Muscle of back (tissue), 13 donors: ENCODE measurements around the gene CARD11. TPM values are rescaled to one million over a fixed set of nuclear protein-coding genes. Genes with fewer than 3 reads are reported as not detected.
A peak's percentile ranks its signal among the peaks of the same experiment; 100 is the strongest.

Source experiments
- DNase-seq, 3 donors: peaks; one replicate each; pipeline versions ENCODE4 v3.0.0 to v3.0.0-alpha.2; 2013
- long read RNA-seq, 9 donors: transcript quantifications; one replicate each; lab custom pipeline, GENCODE V29; 2026
- polyA plus RNA-seq, 10 donors: library from polyadenylated mRNA; unstranded; fragments of 120-200 nt; gene quantifications; one replicate each; pipeline ENCODE4 v1.2.1, GENCODE V29; 2013; ENCODE audit not compliant: insufficient read length in 10 of 10

Gene CARD11
- 1 to 10 TPM in 1 of 10 donors, under 1 TPM in 9; 0.21 to 3.4 (median 0.41) TPM for polyA plus RNA-seq
- long read RNA-seq, donor 1 = 0 reads
- long read RNA-seq, donor 2 = 0 reads
- long read RNA-seq, donor 3 = 0 reads
- long read RNA-seq, donor 4 = 0 reads
- long read RNA-seq, donor 5 = 0 reads
- long read RNA-seq, donor 6 = 0 reads
- long read RNA-seq, donor 7 = 0 reads
- long read RNA-seq, donor 8 = 0 reads
- long read RNA-seq, donor 9 = 0 reads

DNA sequence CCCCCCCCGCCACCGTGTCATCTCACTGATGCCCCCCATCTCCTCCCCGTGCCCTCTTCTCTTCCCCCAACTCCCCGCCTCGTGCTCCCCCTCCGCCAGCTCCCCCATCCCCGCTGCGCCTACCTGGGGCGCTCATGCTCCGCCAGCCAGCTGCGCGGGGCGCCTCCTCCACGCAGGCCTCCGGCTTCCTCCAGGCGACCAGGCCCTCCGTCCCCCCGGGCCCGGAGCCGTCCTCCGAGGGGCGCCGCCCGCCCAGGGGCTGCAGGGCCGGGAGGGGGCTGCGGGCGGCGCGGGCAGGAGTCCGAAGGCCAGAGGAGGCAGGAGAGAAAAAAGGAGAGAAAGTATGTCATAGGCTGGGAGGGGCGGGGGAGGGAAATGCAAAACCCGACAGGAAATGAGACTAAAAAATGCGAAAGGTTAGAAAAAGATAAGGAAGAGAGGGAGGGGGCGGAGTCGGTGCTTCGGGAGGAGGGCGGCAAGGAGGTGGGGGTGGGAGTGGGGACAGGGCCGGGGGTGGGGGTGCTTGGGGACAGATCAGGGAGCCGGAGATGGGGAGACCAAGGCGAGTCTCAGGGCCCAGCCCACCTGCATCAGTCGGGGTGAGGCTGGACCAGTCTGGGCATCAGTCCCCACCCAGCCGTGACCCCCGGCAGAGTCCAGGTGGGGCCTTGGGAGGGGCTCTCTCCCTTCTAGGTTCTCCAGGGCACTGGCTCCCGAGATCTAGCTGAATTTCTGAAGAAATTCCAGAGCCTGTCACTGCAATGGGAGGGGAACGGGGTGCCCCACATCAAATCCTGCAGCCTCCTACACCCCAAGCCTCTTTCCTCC lies at the start of gene CARD11:
CARD11 (minus strand) TSS at position 324 of the 828 bp plus-strand sequence. CDS start 85,361 bp downstream, outside the sequence.
- no peak for DNase-seq

DNA sequence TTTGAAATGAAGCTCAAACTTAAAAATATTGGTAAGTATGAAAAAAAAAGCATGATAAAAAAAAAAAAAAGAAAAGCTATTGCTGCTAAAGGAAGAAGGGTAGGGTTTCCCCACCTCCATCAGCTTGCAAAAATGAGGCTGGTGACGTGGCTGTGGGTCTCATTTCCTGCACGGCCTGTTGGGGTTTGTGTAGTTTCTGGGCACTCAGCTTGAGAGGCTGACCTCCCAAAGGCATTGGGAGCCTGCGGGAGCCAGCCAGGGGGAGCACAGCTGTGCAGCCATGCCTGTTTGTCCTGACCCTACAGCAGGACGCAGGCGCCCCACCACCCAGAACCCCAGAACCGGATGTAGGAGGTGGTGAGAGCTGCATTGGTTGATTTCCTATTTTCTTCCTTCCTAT lies 48.8 kb upstream of the CARD11 start:
- DNase-seq = peak in 2 of 3 donors; percentile 15 to 27

DNA sequence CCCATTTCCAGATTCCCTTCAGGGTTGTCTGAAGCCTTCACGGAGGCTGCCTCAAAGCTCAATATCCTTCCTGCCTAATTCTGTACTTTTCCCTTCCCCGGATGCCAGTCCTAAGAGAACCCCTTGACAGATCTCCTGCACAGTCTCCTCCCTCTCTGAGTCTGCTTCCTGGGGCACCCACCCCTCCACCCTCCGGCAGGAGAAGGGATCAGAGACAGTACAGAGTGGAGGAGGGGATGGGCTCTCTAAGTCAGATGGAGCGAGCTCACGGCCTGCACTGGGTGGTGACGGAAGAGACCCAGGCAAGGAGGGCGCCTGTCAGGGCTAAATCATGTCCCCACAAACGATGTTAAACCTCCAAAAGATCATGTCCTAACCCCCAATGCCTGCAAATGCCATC lies 48.0 kb upstream of the CARD11 start:
- no peak for DNase-seq

DNA sequence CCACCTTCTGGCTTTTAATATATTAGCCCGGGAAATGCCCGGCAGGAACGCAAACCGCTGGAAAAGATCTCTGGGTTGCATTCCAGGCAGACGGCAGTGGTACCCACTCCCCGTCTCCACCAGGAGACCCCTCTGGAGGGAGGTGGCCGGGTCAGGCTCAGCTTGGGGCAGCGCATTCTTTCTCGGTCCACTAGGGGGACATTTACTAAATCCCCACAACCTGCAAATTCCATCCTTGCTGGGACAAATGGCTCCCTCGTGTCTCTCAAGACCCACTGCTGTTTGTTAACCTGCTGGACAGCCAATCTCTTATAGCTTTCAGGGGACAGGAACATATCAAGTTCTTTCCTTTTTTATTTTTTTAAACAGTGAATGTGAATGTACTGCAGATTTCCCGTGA lies 45.8 kb upstream of the CARD11 start:
- no peak for DNase-seq

DNA sequence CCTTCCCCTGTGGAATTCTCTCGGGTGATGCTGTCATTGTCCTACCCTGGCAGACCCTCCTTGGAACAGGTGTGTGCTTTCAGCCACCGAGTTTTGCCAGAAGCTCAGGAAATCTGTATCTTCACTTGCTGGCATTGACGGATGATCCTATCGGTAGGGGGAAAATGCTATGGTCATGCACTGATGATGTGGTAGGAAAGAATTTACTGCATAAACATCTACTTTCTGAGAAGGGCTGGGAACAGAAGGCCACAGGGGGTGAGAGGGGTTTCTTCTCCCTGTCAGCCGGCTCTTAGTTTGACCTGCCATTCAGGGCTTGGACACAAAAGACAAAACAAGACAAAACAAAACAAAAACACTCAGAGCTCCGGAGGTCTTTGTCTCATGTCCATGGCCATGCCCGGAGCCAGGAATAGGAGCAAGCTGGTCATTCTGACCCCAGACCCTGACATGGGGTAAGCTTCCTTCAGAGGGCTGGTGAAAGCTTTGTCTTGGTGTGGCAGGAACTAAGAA lies 43.6 kb upstream of the CARD11 start:
- no peak for DNase-seq

DNA sequence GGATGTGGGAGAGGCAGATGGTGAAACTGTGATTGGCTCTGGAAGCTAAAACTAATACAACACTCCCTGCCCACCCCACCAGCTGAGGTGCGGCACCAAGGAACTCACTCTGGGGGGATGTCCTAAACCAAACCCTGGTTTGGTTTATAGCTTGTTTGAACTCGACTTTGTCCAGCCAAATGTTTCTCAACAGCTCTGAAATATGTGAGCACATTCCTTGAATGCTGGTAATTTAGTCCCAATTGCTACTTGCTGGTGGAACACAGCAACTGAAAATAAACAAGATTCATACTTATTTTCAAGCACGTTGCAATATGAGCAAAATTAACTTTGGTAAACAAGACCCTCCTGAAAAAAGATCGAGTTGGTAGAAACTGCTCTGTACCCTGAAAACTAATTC lies 39.7 kb upstream of the CARD11 start:
- no peak for DNase-seq

DNA sequence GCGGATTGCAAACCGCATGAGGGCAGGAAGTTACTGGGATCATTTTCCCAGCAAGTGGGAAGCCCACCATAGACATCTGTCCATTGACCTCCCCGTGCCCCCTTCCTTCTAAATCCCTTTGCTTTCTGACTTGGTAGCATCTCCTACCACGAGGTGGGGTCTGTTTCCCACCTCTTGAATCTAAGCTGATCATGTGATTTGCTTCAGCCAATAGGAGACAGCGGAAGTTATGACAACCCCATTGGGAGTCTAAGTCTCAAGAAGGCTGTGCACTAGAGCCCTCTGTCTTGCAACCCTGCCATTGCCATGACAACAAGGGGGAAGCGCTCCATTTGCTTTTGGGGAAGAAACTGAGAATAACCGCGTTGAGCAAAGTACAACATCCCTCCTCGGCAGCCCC lies 39.2 kb upstream of the CARD11 start:
- no peak for DNase-seq

DNA sequence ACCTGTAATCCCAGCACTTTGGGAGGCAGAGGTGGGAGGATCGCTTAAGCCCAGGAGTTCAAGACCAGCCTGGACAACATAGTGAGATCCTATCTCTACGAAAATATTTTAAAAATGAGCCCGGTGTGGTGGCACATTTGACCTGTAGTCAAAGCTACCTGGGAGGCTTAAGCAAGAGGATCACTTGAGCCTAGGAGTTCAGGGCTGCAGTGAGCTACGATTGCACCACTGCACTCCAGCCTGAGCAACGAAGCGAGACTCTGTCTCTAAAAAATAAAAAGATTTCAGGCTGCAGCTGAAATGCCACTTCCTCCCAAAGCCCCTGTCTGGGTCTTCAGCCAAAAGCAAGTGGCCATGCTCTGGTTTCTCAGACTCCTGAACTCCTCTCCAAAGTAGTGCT lies 38.7 kb upstream of the CARD11 start:
- no peak for DNase-seq

DNA sequence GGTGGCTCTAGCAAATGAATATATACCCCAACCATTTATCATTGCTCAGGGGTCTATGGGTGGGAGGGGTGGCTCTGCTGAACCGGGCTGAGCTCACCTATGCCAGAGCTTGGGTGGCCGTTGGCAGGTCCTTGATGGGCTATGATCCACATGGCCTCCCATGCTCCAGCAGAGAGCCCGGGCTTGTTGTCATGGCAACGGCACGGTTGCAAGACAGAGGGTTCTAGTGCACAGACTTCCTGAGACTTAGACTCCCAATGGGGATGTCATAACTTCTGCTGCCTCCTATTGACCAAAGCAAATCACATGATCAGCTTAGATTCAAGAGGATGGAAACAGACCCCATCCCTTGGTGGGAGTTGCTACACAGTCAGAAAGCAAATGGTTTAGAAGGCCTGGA lies 36.4 kb upstream of the CARD11 start:
- DNase-seq = no peak

DNA sequence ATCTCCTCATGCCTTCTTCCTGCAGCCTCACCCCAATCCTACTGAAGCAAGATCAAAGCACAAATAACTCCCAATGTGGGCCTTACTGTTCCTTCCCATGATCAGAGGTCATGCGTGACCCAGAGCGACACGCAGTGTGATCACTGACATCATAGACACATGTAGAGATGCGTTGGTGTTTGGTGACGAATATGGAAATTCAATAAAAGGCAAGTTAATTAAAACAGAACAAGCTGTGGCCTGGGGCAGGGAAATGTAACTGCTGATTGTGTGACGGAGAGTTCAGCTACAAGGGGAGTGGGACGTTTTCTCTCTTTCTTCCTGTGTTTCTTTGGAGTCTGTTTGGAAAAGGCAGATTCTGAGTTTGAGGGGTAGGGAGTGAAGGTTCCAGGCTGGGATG lies 34.8 kb upstream of the CARD11 start:
- no peak for DNase-seq

DNA sequence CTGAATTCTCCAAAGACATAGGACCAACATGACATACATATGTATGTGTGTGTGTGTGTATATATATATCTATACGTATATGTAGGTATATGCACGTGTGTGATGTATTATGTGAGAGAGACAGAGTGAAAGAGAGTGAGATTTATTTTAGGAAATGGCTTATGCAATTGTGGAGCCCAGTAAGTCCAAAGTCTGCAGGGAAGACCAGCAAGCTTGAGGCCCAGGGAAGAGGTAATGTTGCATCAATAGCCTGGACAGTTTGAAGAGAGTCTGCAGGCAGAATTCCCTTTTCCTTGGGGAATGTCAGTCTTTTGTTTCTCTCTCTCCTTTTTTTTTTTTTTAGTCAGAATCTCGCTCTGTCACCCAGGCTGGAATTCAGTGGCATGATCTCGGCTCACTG lies 33.0 kb upstream of the CARD11 start:
- no peak for DNase-seq

DNA sequence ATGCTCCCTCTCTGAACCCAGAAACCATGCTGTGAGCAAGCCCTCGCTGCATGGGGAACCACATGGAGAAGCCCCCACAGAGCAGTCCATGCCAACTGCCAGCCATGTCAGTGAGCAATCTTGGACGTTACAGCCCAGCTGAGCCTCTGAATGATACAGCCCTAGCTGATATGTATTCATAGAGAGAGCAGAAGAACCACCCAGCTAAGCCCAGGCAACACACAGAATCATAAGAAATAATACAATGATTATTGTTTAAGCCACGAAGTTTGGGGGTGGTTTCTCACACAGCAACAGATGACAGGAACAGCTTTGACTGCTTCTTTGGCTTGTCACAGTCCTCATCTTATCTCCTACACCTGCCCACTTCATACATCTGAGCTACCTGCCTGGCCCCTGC lies 32.5 kb upstream of the CARD11 start:
- DNase-seq = no peak

DNA sequence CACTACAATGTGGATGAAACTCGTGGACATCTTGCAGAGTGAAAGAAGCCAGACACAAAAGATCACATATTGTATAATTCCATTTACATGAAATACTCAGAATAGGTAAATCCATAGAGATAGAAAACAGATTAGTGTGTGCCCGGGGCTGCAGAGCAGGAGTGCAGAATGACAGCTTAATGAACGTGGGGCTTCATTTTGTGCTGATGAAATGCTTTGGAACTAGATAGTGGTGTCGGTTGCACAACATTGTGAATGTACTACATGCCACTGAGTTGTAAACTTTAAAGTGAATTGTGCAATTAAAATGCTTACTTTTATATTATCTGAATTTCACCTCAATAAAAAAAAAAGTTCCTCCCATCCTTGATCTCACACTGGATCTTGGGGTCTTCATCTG lies 31.8 kb upstream of the CARD11 start:
- DNase-seq = no peak

DNA sequence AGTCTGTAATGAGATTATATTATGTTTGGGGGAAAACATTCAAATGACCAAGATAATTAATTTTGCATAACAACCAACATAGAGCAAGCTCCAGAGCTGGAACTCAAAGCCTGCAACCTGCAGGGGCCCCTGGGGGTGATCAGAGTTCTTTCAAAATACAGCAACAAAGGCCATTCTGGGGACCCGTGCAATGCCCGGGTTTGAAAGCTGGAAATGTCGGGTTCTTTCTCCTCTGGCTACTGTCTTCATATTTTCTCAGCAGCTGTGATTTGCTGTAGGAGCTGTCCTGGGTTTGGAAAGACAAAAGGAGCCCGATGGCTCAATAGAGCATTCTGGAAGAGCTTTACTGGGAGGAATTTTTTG lies 30.8 kb upstream of the CARD11 start:
- DNase-seq = no peak

DNA sequence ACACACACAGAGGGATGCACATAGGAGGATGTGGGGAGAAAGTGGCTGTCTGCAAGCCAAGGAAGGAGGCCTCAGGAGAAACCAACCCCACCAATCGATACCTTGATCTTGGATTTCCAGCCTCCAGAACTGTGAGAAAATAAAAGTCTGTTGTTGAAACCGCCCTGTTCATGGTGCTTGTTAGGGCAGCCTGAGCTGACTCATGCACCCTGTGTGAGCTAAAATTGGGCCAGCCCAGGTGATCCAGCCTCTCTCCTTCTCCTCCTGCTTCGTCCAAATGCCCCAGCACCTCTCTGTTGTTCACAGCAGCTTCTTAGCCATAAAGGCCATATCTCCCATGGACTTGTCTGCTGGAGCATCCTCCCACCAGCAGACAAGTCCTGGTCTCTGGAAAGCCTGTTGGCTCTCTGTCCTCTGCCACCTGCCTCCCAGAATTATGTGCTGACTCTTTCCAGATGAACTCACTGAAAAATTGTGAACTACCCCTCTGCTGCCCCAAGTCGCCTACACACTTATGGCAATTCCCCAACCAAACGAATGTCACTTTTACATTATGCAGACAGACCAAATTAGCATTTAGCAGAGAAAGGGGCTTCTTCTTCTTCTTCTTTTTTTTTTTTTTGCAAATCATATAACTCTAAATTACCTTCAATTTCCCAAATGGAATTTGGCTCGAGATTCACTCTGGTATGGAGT lies 30.2 kb upstream of the CARD11 start:
- DNase-seq = no peak

DNA sequence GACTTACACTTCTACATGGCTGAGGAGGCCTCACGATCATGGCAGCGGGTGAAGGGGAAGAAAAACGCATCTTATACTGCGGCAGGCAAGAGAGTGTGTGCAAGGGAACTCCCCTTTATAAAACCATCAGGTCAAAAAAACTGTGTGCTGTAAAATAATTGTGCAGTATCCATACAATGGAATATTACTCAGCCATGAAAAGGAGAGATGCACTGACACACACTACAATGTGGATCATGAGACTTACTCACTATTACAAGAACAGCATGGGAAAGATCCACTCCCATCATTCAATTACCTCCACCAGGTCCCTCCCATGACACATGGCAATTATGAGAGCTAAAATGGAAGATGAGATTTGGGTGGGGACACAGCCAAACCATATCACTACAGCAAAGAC lies 27.2 kb upstream of the CARD11 start:
- DNase-seq = no peak

DNA sequence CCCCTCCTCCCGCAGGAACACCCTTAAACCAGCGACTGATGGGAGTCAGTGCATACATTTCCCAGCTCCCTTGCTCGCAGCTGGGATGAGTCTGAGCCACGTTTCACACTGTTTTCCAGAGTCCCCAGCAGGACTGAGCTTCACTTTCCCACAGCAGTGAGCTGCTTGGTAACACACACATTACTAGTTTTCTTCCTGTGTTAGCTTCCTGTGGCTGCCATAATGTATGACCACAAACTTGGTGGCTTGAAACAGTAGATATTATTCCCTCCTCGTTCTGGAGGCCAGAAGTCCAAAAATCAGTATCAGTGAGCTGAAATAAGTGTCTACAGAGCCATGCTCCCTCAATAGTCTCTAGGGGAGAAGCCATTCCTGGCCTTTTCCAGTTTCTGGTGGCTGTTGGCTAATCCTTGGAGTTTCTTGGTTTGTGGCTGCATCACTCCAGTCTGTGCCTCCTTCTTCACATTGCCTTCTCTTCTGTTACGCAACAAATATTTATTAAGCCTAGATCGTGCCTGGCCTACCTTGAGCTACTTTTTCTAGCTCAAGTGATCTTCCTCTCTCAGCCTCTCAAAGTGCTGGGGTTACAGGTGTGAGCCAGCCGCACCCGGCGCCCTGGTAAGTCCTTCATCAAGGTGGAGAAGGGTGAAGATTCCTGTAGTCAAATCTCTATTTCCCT lies 26.2 kb upstream of the CARD11 start:
- no peak for DNase-seq

DNA sequence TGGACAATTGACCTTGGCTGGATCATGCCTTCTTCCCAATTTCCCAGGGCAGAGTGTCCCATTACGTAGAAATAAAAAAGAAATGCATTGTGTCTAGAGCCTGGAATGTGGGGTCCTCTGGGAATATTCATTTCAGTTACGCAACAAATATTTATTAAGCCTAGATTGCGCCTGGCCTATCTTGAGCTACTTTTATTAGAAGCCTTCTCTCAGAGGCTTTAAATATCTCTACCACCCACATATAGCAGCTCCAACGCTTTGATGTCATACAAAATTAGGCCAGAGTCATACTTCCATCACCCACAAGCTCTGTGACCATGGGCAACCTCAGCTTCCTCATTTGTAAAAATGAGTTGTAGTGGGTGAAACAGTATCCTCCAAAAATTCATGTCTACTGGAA lies 24.9 kb upstream of the CARD11 start:
- DNase-seq = no peak

DNA sequence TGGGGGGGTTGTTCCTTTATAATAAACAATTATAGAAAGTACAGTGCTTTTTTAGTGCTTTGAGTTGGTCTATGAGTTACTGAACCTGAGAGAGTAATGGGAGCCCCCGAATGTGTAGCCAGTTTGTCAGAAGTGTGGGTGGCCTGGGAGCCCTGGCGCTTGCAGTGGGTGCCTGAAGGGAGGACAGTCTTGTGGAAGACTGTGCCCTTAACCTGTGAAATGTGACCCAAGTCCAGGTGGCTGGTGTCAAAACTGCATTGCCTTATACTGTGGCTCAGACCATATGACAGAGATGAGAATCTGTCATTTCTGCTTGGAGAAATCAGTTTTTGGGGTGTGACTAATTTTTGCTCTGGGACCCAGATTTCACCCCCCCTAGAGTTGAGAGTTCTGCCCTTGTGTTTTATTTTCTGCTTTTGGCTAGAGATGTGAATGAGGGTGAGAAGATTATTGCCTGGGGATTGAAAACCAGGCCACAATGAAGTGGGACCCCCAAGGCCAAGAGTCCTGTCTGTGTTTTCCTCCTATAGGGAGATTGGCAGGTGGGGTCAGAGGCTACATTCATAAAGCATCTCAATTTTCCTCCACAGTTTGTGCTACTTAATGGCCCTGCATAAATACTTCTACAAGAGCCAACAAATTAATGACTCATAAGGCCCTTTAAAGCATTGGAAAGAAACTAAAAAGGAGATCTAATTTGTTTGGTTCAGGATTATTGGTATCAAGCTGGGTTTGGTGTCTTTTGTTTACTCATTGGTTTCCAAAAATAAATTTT lies 24.1 kb upstream of the CARD11 start:
- no peak for DNase-seq

DNA sequence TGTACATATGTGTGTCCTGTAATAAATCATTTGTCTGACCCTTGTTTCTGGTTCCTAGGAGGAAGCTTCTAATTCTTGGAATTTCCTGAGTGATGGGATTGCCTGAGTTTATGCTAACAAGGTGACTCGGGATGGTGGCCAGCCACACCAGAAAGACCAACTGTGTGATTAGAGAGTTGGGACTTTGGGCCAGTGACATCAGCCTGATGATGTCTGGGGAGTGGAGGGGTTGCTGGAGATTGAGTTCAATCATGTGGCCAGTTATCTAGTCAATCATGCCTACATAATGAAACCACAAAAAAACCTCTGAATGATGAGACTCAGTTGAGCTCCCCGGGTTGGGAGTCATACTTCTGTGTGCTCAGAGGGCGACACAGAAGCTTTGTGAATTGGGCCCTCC lies 23.5 kb upstream of the CARD11 start:
- no peak for DNase-seq

DNA sequence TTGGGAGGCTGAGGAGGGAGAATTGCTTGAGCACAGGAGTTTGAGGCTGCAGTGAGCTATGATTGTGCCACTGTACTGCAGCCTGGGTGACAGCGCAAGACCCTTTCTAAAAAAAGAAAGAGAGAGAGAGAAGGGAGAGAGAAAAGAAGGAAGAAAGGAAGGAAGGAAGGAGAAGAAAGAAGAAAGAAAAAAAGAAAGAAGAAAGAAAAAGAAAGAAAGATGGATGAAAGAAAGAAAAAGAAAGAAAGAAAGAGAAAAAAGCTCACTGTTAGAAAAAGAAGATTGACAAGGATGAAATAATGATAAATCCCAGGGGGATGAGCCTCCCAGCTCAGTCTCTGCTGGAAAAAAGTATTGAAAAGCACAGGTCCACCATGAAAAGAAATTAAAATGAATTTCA lies 22.8 kb upstream of the CARD11 start:
- DNase-seq = no peak
